ENCODE data around the gene SSBP2. TPM values are rescaled to one million over a fixed set of nuclear protein-coding genes. Genes with fewer than 3 reads are reported as not detected.
A peak's percentile ranks its signal among the peaks of the same experiment; 100 is the strongest.

SSBP2 gene
- total and polyA plus RNA-seq, 8 donors: 0.87 to 86.2 (median 24.6) TPM

GRCh38 chr5:81425569-81425968, 325.3 kb downstream of the SSBP2 start:
- H3K4me1 ChIP-seq: peaks cover 0 to 33% (median 8%) of the 10 kb centered on the region in 4 donors
- peak in 1 of 2 donors; percentile 60 for DNase-seq
- H3K27me3 ChIP-seq: no peaks in the 10 kb centered on the region
- H3K4me3 ChIP-seq: no peak overlapping the region
- no peaks in the 10 kb centered on the region for H3K9me3 ChIP-seq
- intact Hi-C loops (cut with DNase I; ENCODE audit: low total_unique reads): loop anchor here (5.0 kb wide), 1 partner anchor 742 kb away; no protein-coding TSS in a partner anchor
- H3K36me3 ChIP-seq: peaks cover 0 to 5% (median 2%) of the 10 kb centered on the region in 4 donors
- H3K27ac ChIP-seq: peak overlapping the region in 2 of 5 donors; percentile 11 to 44
- 0 to 11% (median 4%) methylated on average over 2 of the region's 2 CpGs for WGBS, 5 donors
- TF ChIP-seq POLR2AphosphoS5 (IDR thresholded peaks at IDR 0.05) (no peak), CTCF (IDR thresholded peaks at IDR 0.05) (peak in 5 of 7 experiments; percentile 19 to 64 (median 36))

- no peak for TF ChIP-seq CTCF (IDR thresholded peaks at IDR 0.05)
- TF ChIP-seq EP300 (IDR thresholded peaks at IDR 0.05): no peak
- TF ChIP-seq POLR2AphosphoS5 (IDR thresholded peaks at IDR 0.05): no peak
- TF ChIP-seq POLR2A (IDR thresholded peaks at IDR 0.05): no peak
- Histone ChIP-seq H3K9me3 (no peaks in the 10 kb centered on the region), H3K27ac (no peak overlapping the region), H3K4me1 (peaks cover 0 to 33% (median 8%) of the 10 kb centered on the region in 4 donors), H3K27me3 (no peaks in the 10 kb centered on the region), H3K36me3 (peaks cover 3 to 13% (median 4%) of the 10 kb centered on the region in 4 donors), H3K4me3 (no peak overlapping the region)
- intact Hi-C loops (cut with DNase I; ENCODE audit: low total_unique reads): loop anchor here (5.0 kb wide), 1 partner anchor 743 kb away; no protein-coding TSS in a partner anchor
- 92 to 100% (median 98%) methylated on average over 1 of the region's 1 CpG for WGBS, 5 donors
- DNase-seq: no peak
Observed at GRCh38 chr5:81424728-81425127, 326.2 kb downstream of the SSBP2 start.

- peaks cover 3 to 25% (median 5%) of the 10 kb centered on the region in 4 donors for H3K36me3 ChIP-seq
- peak overlapping the region in 2 of 5 donors; percentile 36 to 39 for H3K27ac ChIP-seq
- H3K4me1 ChIP-seq: peaks cover 0 to 22% (median 8%) of the 10 kb centered on the region in 4 donors
- DNase-seq: peak in 1 of 2 donors; percentile 20
- TF ChIP-seq POLR2AphosphoS5 (IDR thresholded peaks at IDR 0.05) (peak in 1 of 3 donors; percentile 72), POLR2A (IDR thresholded peaks at IDR 0.05) (no peak)
- no peak overlapping the region for H3K4me3 ChIP-seq
- intact Hi-C loops (cut with DNase I; ENCODE audit: low total_unique reads): no loop called here
- no peaks in the 10 kb centered on the region for H3K27me3 ChIP-seq
- no peaks in the 10 kb centered on the region for H3K9me3 ChIP-seq
- 63 to 74% (median 65%) methylated on average over 2 of the region's 2 CpGs for WGBS, 5 donors
Observed at GRCh38 chr5:81422671-81423070, 328.2 kb downstream of the SSBP2 start.

GRCh38 chr5:81420039-81420667, 330.7 kb downstream of the SSBP2 start:
- Histone ChIP-seq H3K27me3 (no peaks in the 10 kb centered on the region), H3K4me3 (no peak overlapping the region), H3K27ac (no peak overlapping the region), H3K4me1 (peaks cover 0 to 6% (median 0%) of the 10 kb centered on the region in 4 donors), H3K36me3 (peaks cover 3 to 30% (median 5%) of the 10 kb centered on the region in 4 donors), H3K9me3 (no peaks in the 10 kb centered on the region)
- DNase-seq: peak in 1 of 2 donors; percentile 12
- WGBS, 5 donors: 51 to 69% (median 55%) methylated on average over 6 of the region's 6 CpGs
- intact Hi-C loops (cut with DNase I; ENCODE audit: low total_unique reads): no loop called here
- TF ChIP-seq POLR2AphosphoS5 (IDR thresholded peaks at IDR 0.05) (no peak), POLR2A (IDR thresholded peaks at IDR 0.05) (no peak), CTCF (IDR thresholded peaks at IDR 0.05) (no peak), EP300 (IDR thresholded peaks at IDR 0.05) (no peak)

- Histone ChIP-seq H3K27me3 (no peaks in the 10 kb centered on the region), H3K27ac (no peak overlapping the region), H3K9me3 (no peaks in the 10 kb centered on the region), H3K36me3 (peaks cover 3 to 30% (median 5%) of the 10 kb centered on the region in 4 donors), H3K4me3 (no peak overlapping the region), H3K4me1 (peaks cover 0 to 5% (median 0%) of the 10 kb centered on the region in 4 donors)
- TF ChIP-seq CTCF (IDR thresholded peaks at IDR 0.05): no peak
- no peak for TF ChIP-seq POLR2AphosphoS5 (IDR thresholded peaks at IDR 0.05)
- no peak for TF ChIP-seq EP300 (IDR thresholded peaks at IDR 0.05)
- TF ChIP-seq POLR2A (IDR thresholded peaks at IDR 0.05): no peak
- intact Hi-C loops (cut with DNase I; ENCODE audit: low total_unique reads): no loop called here
- DNase-seq: no peak
Observed at GRCh38 chr5:81418606-81419005, 332.3 kb downstream of the SSBP2 start.

All from stomach (tissue), 9 donors.